H9 (cell line): ENCODE results near the gene CTNNA3. TPM values are rescaled to one million over a fixed set of nuclear protein-coding genes. Genes with fewer than 3 reads are reported as not detected.

Source experiments
- DNase-seq: peaks from one replicate; pipeline ENCODE4 v3.0.0-alpha.2; 2017
- H2AFZ ChIP-seq: one replicate; pipeline ENCODE4 v1.6.1; 2013; ENCODE audit warnings: mild to moderate bottlenecking, low read length, control low read depth, moderate library complexity
- H2AK5ac ChIP-seq: 2 replicates; pipeline ENCODE4 v1.6.1; 2013; ENCODE audit warnings: low read length, control low read depth, mixed read lengths; ENCODE audit not compliant: insufficient read length
- H2BK120ac ChIP-seq: one replicate; pipeline ENCODE4 v1.6.1; 2013; ENCODE audit warnings: low read depth, mild to moderate bottlenecking, low read length, control low read depth, inconsistent platforms; ENCODE audit not compliant: poor library complexity, severe bottlenecking
- H2BK12ac ChIP-seq: 2 replicates; pipeline ENCODE4 v1.6.1; 2013; ENCODE audit warnings: low read length, control low read depth, mixed read lengths, low read depth; ENCODE audit not compliant: insufficient read length
- H2BK15ac ChIP-seq: 2 replicates; pipeline ENCODE4 v1.6.1; 2013; ENCODE audit warnings: low read depth, low read length, control low read depth
- H2BK20ac ChIP-seq: one replicate; pipeline ENCODE4 v1.6.1; 2013; ENCODE audit warnings: low read depth, mild to moderate bottlenecking, low read length, control low read depth, inconsistent platforms; ENCODE audit not compliant: poor library complexity, severe bottlenecking
- H2BK5ac ChIP-seq: 2 replicates; pipeline ENCODE4 v1.6.1; 2013; ENCODE audit warnings: low read length, control low read depth, mixed read lengths; ENCODE audit not compliant: insufficient read length
- H3K14ac ChIP-seq: 2 replicates; pipeline ENCODE4 v1.6.1; 2013; ENCODE audit warnings: low read length, control low read depth; ENCODE audit not compliant: insufficient read depth
- H3K18ac ChIP-seq: 2 replicates; pipeline ENCODE4 v1.6.1; 2013; ENCODE audit warnings: low read depth, mild to moderate bottlenecking, mixed read lengths, low read length, control low read depth; ENCODE audit not compliant: insufficient read length
- H3K23ac ChIP-seq: 2 replicates; pipeline ENCODE4 v1.6.1; 2013; ENCODE audit warnings: low read length, control low read depth, mixed read lengths, low read depth; ENCODE audit not compliant: insufficient read length
- H3K23me2 ChIP-seq: 2 replicates; pipeline ENCODE4 v1.6.1; 2013; ENCODE audit warnings: low read depth, mild to moderate bottlenecking, mixed read lengths, low read length, control low read depth; ENCODE audit not compliant: insufficient read length, poor library complexity, severe bottlenecking
- H3K27ac ChIP-seq: 2 replicates; pipeline ENCODE4 v1.5.1; 2013; ENCODE audit warnings: low read length, control low read depth, mixed read lengths, low read depth; ENCODE audit not compliant: insufficient read length
- H3K27me3 ChIP-seq: 2 replicates; pipeline ENCODE4 v1.6.1; 2013; ENCODE audit warnings: low read length, control low read depth, inconsistent platforms; ENCODE audit not compliant: insufficient read depth
- H3K4ac ChIP-seq: 2 replicates; pipeline ENCODE4 v1.6.1; 2013; ENCODE audit warnings: low read depth, mild to moderate bottlenecking, control low read depth, inconsistent platforms, low read length, moderate library complexity
- H3K4me1 ChIP-seq: 2 replicates; pipeline ENCODE4 v1.6.1; 2013; ENCODE audit warnings: low read length, control low read depth, inconsistent platforms; ENCODE audit not compliant: insufficient read depth
- H3K4me2 ChIP-seq: 2 replicates; pipeline ENCODE4 v1.6.1; 2013; ENCODE audit warnings: low read length, control low read depth, mixed read lengths; ENCODE audit not compliant: insufficient read length, insufficient read depth
- H3K56ac ChIP-seq: 2 replicates; pipeline ENCODE4 v1.6.1; 2013; ENCODE audit warnings: low read depth, mild to moderate bottlenecking, mixed read lengths, low read length, control low read depth; ENCODE audit not compliant: insufficient read length
- H3K79me1 ChIP-seq: 2 replicates; pipeline ENCODE4 v1.6.1; 2013; ENCODE audit warnings: low read depth, mild to moderate bottlenecking, moderate library complexity, low read length, control low read depth, inconsistent platforms; ENCODE audit not compliant: insufficient read depth, poor library complexity, severe bottlenecking
- H3K79me2 ChIP-seq: 2 replicates; pipeline ENCODE4 v1.6.1; 2013; ENCODE audit warnings: low read length, control low read depth, inconsistent platforms; ENCODE audit not compliant: insufficient read depth
- H3K9ac ChIP-seq: 2 replicates; pipeline ENCODE4 v1.6.1; 2013; ENCODE audit warnings: low read length, control low read depth, mixed read lengths; ENCODE audit not compliant: insufficient read length; ENCODE audit errors: extremely low read depth
- H3K9me3 ChIP-seq: one replicate; pipeline ENCODE4 v1.6.1; 2013; ENCODE audit warnings: low read depth, low read length, inconsistent platforms; ENCODE audit not compliant: control insufficient read depth
- H3T11ph ChIP-seq: one replicate; pipeline ENCODE4 v1.6.1; 2013; ENCODE audit warnings: mild to moderate bottlenecking, low read length, control low read depth, inconsistent platforms
- H4K20me1 ChIP-seq: one replicate; pipeline ENCODE4 v1.6.1; 2013; ENCODE audit not compliant: control insufficient read depth, insufficient read length, insufficient read depth
- H4K5ac ChIP-seq: 2 replicates; pipeline ENCODE4 v1.6.1; 2013; ENCODE audit warnings: low read depth, mild to moderate bottlenecking, mixed read lengths, low read length, control low read depth; ENCODE audit not compliant: insufficient read length
- H4K8ac ChIP-seq: replicated peaks from 2 replicates; pipeline ENCODE4 v1.6.1; 2013; ENCODE audit warnings: low read length, control low read depth, mixed read lengths, low read depth; ENCODE audit not compliant: insufficient read length
- H4K91ac ChIP-seq: 2 replicates; pipeline ENCODE4 v1.6.1; 2013; ENCODE audit warnings: low read depth, mild to moderate bottlenecking, moderate library complexity, mixed read lengths, low read length, control low read depth; ENCODE audit not compliant: insufficient read length
- H3K27ac Mint-ChIP-seq, 3 experiments: 2 replicates in 2 of 3; 3 replicates in 1 of 3; pipeline ENCODE4 v1.8.0; 2020 to 2021; ENCODE audit warnings: mixed read lengths in 3 of 3, mild to moderate bottlenecking in 1 of 3, moderate library complexity in 1 of 3
- H3K27me3 Mint-ChIP-seq: 2 replicates; pipeline ENCODE4 v1.8.0; 2021; ENCODE audit warnings: low read depth, mild to moderate bottlenecking, moderate library complexity, mixed read lengths
- H3K36me3 Mint-ChIP-seq, 3 experiments: 2 replicates in 2 of 3; 3 replicates in 1 of 3; pipeline ENCODE4 v1.8.0; 2020 to 2021; ENCODE audit warnings: low read depth in 3 of 3, mixed read lengths in 3 of 3; ENCODE audit not compliant: insufficient read depth in 1 of 3
- H3K4me1 Mint-ChIP-seq, 2 experiments: 2 replicates each; pipeline ENCODE4 v1.8.0; 2020; ENCODE audit warnings: mixed read lengths in 2 of 2
- H3K4me3 Mint-ChIP-seq, 2 experiments: 2 replicates in 1 of 2; 3 replicates in 1 of 2; pipeline ENCODE4 v1.8.0; 2020 to 2021; ENCODE audit warnings: mild to moderate bottlenecking in 2 of 2, mixed read lengths in 2 of 2, moderate library complexity in 1 of 2
- H3K9me3 Mint-ChIP-seq, 2 experiments: 2 replicates in 1 of 2; 3 replicates in 1 of 2; pipeline ENCODE4 v1.8.0; 2020; ENCODE audit warnings: mild to moderate bottlenecking in 2 of 2, mixed read lengths in 2 of 2, moderate library complexity in 1 of 2
- CTCF ChIP-seq: fragments of 200-600 bp; sonication (generic); conservative IDR thresholded peaks from 3 replicates; pipeline ENCODE4 v1.8.0; 2021; ENCODE audit warnings: antibody characterized with exemption, mild to moderate bottlenecking
- WGBS: extraction: QIAGEN DNeasy Blood & Tissue Kit; methylation state at CpG from one replicate; pipeline ENCODE4 v1.1.7; 2013; ENCODE audit warnings: missing lambda C conversion rate, low lambda C conversion rate, mixed read lengths; ENCODE audit not compliant: insufficient read length; ENCODE audit errors: extremely low coverage; 5-methylcytosine and 5-hydroxymethylcytosine counted together
- total RNA-seq: library from RNA; stranded (reverse); gene quantifications from 2 replicates; pipeline ENCODE4 v1.2.1, GENCODE V29; 2021

Gene CTNNA3
- total RNA-seq, 1 experiment from 2014 or later: 3.3 TPM

DNA sequence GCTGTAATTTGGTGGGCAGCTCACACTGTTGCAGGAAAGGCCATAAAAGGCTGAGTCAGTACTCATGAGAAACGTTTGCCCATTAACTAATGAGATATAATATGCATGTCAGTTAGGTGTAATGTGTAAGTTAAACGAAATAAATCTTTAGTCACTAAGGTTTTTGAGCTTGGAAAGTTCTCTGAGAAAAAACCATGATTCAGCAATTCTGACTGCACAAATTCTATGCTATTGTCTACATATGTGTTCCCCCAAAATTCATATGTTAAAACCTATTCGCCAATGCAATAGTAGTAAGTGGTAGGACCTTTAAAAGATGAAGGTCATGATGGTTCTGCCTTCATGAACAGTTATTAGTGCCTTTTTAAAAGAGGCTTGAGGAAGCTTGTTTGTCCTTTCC is 1329.8 kb downstream of the CTNNA3 start:
- no peak overlapping the region for H2BK20ac ChIP-seq
- H3K79me2 ChIP-seq: no peaks in the 10 kb centered on the region
- no peaks in the 10 kb centered on the region for H3K4me1 ChIP-seq
- Mint-ChIP-seq H3K9me3 (peaks cover 0 to 2% of the 10 kb centered on the region in 2 experiments; a peak in 3 of 5 replicates), H3K4me1 (no peaks in the 10 kb centered on the region), H3K4me3 (no peak overlapping the region), H3K36me3 (no peaks in the 10 kb centered on the region), H3K27me3 (no peaks in the 10 kb centered on the region), H3K27ac (no peak overlapping the region)
- H3K9me3 ChIP-seq: no peaks in the 10 kb centered on the region
- no peak overlapping the region for H2BK5ac ChIP-seq
- no peaks in the 10 kb centered on the region for H3K27me3 ChIP-seq
- no peak overlapping the region for H3K9ac ChIP-seq
- no peak for DNase-seq
- no peak overlapping the region for H2BK15ac ChIP-seq
- no peak overlapping the region for H2AK5ac ChIP-seq
- H4K20me1 ChIP-seq: no peaks in the 10 kb centered on the region
- WGBS: no CpG with 5 or more reads among the region's 3 CpGs
- no peak overlapping the region for H3K27ac ChIP-seq
- H3K18ac ChIP-seq: no peak overlapping the region
- no peak overlapping the region for H2BK120ac ChIP-seq
- no peak overlapping the region for H4K5ac ChIP-seq
- H4K8ac ChIP-seq: no peak overlapping the region
- H2AFZ ChIP-seq: no peak overlapping the region
- H3K23ac ChIP-seq: no peak overlapping the region
- no peak overlapping the region for H3K4ac ChIP-seq
- no peak overlapping the region for H4K91ac ChIP-seq
- no peak overlapping the region for H3T11ph ChIP-seq
- no peak overlapping the region for H3K56ac ChIP-seq
- TF ChIP-seq CTCF: no peak
- no peaks in the 10 kb centered on the region for H3K23me2 ChIP-seq
- H3K14ac ChIP-seq: no peak overlapping the region
- H3K4me2 ChIP-seq: no peak overlapping the region
- H2BK12ac ChIP-seq: no peak overlapping the region
- H3K79me1 ChIP-seq: no peaks in the 10 kb centered on the region
